Measurements from ENCODE around the gene EPHB2.
A peak's percentile ranks its signal among the peaks of the same experiment; 100 is the strongest.

Gene EPHB2

DNA sequence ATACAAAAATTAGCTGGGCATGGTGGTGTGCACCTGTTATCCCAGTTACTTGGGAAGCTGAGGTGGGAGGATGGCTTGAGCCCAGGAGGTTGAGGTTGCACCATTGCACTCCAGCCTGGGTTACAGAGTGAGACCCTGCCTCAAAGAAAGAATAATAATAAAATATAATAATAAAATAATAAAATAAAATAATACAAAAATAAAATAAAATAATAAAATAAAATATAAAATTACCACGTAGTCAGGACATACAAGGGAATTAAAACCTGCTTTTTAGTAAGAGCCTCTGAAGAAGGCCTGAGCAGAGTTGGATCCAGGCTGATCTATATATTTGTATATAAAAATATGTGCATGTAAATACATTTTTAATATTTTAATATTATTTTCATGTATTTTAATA is 41.7 kb downstream of the EPHB2 start:
- no peak for DNase-seq (ENCODE audit: low read depth)

DNA sequence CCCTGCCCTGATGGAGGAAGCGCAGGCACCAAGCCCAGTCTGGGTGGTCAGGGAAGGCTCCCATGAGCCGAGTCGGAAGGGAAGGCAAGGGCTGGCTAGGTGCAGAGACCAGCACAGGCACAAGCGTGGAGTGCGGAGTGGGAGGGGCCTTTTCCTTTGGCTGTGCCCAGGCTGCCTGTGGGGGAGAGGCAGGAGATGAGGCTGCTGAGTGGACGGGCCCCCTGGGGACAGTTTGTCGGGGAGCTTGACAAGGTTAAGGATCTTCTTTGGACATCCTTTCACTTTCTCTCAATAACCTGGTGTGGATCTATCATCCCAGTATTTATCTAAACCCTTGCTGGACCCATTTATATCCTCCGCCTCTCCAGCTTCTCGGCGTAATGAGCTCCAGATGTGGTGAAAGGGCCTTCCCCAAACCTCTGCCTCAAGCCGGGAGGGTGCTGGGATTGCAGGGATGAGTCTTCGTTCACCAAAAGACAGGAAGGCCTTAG is 42.9 kb downstream of the EPHB2 start:
- peak; percentile 70 for DNase-seq (ENCODE audit: low read depth)

DNA sequence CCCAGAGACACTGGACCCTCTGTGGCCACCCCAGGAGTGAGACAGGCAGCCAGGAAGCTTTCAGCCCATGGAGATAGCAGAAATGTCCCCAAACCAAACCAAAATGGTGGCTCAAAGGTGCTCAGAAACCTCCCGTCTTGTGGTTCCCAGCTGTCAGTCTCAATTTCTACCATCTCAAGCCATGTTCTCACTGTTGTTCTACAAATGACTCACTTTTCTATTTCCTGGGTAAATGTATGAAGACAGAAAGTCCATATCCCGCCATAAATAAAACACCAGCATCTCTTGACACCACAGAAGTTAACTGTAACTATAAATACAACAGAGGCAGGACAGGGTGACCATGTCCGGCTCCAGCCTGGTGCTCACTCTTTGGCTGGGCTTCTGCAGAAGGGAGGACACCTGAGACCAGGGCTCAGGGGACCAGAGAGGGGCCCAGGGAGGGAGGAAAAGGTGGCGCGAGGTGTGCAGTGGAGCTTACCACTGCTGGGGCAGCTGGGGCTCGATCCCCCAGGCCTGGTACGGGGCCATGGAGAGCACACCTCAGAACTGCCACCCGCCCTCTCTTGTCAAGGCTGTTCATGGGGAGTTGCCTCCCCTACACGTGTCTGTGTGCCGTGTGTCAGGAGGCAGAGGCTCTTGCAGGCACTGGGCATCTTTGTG is 43.6 kb downstream of the EPHB2 start:
- no peak for DNase-seq (ENCODE audit: low read depth)

DNA sequence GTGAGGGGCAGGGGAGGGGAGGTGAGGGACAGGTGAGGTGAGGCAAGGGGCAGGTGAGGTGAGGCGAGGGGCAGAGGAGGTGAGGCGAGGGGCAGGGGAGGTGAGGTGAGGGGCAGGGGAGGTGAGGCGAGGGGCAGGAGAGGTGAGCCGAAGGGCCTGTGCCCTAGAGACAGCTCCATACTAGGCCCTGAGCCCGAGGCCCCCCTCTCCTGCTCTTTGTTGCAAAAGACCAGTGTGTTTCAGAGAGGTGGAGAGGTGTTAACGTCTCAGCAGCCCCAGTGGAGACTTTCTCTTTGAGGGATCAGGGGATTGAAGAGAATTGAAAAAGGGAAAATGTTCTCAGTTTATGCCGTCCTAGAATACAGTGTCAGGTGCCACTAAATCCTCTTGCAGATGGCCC is 44.2 kb downstream of the EPHB2 start:
- no peak for DNase-seq (ENCODE audit: low read depth)

DNA sequence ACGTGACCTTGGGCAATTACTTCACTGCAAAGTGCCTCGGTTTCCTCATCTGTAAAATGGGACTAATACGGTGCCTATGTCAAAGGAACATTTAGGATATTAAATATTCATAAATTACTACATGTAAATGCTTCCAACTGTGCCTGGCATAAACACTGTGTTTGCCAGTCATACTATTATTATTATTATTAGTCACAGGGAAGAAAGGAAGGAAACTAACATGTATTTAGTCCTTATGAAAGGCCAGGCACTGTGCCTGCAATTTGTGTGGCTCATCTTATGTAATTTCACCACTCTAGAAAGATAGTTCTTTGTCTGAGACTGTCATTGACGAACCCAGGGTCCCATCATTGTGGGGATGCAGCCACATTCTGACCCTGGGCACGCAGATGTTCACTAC is 45.0 kb downstream of the EPHB2 start:
- DNase-seq (ENCODE audit: low read depth): no peak

DNA sequence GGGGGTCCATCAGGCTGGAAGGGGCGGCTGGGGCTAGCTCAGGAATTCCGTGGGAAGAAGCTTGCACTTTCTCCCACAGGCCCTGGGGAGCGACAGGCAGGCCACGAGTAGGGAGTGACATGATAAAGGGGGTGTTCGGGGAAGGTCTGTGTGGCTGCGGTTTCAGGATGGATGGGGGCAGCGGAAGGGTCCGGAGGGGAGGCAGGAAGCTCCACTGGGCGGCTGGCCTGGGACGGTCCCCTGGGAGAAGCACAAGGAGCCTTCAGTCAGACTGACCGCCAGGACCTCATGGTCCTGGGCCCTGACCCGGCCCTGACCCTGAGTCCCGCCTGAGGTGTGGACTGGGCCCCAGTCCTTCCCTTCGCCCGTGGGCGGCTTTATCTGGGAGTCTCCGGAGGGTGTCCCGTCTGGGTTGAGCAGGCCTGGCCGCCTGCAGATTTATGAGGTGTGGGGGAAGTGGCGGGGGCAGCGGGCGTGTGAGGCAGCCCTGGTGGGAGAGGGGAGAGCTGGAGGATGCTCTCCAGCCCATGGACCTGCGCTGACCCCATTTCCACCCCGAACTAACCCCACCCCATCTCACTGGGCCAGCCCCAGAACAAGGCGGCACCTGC is 45.6 kb downstream of the EPHB2 start:
- DNase-seq (ENCODE audit: low read depth): no peak

DNA sequence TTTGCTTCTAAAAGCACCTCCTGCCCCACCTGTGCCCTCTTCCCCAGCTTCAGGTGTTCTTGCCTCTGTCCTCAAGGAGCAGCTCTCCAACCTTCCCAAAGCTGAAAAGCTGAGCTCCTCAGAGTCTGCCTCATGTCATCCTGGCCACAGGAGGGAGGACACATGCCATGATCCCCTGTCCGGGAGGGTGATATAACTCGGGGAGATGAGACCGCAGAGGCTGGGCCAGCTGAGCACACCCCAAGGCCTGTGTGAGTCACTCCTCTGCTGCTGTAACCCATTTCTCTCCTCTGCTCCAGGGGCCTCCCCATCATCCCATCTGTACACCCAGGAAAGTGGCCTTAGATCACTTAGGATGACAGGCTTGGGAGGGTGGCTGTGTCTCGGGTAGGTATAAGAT is 49.8 kb downstream of the EPHB2 start:
- DNase-seq (ENCODE audit: low read depth): no peak

DNA sequence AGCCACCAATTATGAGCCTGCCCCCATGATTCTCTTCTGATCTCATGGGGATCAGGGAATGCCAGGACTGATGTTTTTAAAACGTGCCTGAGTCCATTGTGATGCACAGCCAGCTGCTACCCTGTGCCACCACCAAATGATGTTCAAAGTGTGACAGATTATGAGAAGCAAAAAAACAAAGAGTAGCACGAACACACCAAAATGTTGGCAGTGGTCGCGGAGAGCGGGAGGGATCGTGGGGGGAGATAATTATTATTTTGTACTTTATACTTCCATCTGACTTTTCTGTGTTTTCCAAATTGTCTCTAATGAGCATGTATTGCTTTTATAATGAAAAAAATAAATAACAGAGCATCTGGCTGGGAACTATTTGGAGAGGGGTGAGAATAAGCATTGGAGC is 50.5 kb downstream of the EPHB2 start:
- DNase-seq (ENCODE audit: low read depth): no peak

DNA sequence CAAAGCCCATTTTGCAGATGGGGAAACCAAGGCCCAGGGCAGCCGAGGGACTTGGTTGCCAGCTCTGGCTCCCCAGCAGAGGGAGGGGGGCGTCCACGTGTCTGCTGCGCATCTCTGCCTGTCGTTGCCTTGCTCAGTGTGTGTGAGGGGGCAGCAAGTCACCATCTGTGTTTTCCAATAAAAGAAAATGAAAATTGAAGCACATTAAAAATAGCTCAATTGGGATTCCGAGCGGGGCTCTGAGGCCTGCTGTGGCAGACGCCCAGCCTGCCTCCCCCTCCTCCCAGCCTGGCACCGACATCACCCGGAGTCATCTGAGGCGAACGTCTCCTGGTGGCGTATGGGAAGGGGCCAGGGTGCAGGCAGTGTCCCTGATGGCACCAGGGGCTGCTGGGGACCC is 51.2 kb downstream of the EPHB2 start:
- no peak for DNase-seq (ENCODE audit: low read depth)

DNA sequence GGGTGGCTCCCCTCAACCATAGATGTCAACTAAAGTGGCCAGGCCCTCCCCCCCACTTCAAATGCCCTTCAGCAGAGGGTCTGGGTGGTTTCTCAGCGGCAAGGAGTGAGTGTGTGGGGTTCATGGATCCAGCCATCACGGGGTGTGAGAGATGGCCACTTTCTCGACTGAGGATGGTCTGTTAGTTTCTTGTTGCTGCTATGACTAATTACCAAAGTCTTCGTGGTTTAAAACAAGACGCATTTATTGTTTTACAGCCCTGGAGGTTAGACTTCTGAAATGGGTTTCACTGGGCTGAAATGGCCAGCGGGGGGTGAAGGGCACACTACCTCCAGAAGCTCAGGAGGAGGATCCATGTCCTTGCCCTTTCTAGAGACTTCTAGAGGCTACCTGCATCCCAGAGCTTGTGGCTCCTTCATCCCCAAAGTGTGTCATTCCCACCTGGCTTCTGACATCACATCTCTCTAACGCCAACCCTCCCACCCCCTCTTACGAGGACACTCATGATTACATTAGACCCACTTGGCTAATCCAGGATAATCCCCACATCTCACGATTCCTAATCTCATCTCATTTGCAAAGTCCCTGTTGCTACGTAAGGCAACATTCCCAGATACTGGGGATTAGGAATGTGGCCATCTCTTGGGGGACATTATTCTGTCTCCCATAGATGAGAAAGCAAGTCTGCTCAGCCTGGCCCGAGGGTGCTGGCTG is 53.0 kb downstream of the EPHB2 start:
- no peak for DNase-seq (ENCODE audit: low read depth)

DNA sequence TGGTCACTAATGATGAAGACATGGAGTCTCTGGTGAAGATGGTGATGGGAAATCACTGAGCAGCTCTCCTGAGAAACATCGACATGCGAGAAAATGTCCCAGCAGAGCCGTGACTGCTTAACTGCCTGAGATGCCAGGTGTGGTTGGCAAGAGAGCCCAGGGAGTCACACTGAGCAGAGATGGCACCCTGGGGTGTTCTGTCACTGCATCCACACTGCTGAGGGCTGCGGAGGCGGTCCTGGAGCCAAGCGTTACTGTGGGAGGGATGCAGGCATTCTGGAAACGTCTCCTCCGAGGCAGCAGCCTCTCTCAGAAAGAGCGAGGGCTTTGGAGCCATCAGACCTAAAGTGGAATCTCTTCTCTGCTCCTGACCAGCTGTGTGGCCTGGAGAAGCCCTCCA is 57.2 kb downstream of the EPHB2 start:
- DNase-seq (ENCODE audit: low read depth): no peak

DNA sequence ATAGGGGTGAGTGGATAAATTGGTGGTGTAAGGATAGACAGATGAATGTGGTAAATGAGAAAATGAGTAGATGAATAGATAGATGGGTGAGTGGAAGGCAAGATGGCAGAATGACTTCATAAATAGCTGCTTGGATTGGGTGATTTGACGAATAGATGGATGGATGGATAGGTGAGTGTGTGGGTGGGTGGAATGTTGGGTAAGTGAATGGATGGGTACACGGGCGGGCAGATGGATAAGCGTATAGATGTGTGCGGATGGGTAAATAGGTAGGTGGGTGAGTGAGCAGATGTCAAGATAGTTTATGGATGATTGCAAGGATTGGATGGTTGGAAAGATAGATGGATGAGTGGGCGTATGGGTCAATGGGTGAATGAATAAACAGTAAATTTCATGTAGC is 59.3 kb downstream of the EPHB2 start:
- no peak for DNase-seq (ENCODE audit: low read depth)

DNA sequence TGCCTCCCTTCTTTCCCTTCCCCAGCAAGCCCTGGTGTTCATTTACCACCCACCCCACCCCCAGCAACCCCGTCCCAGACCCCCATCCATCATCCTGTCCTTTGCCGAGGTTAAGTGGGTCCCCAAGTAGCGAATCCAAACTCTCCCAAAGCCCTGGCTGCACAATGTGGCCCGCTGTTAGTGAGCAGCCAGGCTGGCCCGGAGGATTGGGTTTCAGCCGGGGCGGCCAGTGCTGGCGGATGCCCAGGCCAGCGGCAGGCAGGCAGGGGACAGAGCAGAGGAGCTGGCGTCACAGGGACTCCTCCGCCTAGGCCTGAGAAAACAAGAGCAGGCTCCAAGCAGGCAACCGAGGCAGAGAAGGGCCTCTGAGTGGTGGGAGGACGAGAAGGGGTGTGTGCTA is 61.4 kb downstream of the EPHB2 start:
- no peak for DNase-seq (ENCODE audit: low read depth)

DNA sequence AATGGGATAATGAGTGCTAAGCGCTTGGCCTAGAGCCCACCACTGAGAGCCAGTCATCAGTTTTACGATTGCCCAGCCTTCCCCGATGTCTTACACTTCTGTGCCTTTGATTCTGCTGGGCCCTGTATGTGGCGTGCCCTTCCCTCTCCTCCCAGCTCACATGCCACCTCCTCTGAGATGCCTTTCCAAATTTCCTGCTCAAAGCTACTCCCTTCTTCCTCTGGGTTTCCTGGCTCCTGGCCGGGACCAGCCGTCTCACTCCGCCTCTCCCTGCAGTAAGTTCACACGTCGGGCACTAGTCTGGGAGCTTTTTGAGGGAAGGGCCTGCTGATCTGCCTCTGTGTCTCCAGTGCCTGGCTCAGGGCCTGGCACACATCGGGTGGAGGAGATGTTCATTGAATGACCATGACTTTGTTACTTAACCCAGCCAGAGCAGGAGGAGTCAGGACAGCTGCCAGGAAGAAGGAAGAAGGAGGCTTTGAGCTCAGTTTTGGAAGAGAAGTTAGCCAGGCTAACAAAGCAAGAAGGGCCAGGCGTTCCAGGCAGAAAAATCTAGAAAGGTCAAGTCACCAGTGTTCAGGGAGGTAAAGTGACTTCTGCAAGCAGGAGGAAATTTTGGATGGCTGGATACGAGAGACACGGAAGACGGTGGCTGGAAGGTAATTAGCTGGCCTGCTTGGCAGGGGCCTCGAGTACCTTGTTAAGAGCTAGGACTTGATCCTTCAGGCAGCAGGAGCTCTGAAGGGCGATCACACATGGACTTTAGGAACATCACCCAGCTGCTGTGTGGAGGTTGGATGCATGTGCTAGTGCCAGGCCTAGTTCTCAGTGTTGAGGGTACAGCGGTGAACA is 63.6 kb downstream of the EPHB2 start:
- DNase-seq (ENCODE audit: low read depth): peak; percentile 49

DNA sequence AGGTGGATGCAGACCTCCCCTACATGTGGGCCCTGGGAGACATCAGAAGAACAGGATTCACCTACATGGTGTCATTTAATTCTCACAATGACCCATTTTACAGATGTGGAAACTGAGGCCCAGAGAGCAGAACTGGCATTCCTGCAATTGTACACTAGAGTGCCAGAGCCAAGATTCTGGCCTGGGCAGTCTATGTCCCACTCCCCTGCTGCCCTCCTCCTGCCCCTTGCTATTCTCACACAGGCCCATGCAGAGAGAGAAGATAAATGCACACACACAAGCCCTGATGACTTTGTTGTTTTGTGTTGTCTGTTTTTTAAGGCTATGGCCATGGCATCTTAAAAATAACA is 64.2 kb downstream of the EPHB2 start:
- no peak for DNase-seq (ENCODE audit: low read depth)

DNA sequence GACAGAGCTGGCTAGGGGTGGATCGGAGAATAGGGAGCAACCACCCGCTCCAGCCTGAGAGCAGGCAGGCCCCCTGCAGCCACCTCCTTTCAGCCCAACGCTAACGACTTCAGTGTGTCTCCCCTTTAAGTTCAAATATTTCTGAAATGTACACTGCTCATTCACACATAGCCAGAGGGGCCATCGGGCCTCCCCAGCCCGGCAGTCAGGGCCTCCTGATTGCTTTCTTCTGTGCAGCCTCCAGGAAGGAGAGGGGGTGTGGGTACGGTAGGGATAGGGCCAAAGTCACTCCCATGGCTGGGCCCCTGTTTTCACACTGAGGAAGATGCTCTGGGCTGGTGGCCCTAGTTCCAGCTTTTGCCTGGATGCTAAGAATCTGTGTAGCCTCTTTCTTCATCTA is 64.8 kb downstream of the EPHB2 start:
- DNase-seq (ENCODE audit: low read depth): no peak

DNA sequence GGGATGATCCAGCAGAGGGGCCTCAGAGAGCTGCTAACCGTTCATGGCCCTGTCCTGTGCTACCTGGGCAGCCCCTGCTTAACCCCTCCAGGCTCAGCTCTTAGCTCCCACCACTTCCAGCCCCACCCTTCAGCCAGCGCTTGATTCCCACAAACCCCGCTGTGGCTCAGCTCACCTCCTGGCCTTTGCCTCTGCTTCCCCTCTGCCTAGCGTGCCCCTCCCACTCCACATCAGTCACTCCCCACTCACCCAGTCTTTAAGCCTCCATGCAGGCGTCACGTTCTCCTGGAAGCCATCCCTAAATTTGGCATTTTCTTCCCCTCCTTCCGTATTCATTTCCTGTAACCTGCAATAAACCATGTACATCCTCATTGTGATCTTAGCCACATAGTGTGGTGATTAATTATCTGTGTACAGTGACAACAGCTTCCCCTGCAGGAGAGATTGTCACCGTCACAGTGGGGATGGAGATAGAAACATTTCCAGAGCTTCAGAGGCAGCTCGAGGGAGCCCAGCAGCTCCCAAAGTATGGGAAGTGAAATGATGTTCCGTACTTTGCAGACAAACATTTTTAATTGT is 65.5 kb downstream of the EPHB2 start:
- DNase-seq (ENCODE audit: low read depth): no peak

DNA sequence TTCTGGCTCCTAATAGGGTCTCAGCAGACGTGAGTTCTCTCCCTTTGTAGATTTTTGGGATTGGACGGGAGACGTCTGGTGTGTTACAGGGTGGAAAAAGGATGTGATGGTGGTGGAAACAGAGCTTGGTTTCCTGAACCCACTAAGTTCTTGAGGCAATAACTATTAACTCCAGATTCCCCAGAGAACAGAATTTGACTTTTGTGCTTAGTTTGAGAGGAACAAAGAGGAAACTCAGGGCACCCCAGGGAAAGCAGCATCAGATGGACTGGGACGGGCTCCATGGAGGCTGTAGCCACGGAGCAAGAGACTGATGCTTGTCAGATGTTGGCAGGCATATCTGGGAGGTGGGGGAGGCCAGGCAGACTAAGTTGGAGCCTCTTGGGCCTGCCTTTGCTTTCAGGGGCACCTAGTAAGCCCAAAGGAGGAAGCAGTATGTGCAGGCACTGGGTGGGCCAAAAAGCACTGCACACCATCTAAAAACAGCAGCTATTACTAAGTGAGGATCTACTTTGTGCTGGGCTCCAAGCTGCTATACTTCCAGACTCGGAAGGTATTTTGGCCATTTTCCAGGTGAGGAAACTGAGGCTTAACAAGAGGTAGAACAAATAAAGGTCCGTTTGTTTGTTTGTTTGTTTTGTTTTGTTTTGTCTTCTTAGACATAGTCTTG is 66.9 kb downstream of the EPHB2 start:
- DNase-seq (ENCODE audit: low read depth): no peak

DNA sequence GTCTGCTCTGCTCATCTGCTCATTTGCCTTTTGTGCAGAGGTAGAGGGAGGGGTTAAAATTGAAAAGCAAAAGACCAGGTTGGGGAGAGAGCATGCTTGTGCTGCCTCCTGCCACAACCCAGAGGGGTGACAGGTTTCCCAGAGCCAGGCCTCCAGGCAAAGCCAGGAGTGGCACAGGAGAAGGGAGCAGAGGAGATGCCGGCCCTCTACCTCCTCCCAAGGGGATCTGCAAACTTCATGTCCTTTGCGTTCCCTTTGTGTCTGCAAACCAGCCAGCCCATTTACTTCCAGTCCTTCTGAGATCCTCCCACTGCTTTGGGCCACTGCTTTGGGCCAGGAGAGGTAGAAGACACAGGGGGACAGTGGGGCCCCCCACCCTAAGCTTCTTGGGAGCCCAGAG is 67.8 kb downstream of the EPHB2 start:
- DNase-seq (ENCODE audit: low read depth): no peak

DNA sequence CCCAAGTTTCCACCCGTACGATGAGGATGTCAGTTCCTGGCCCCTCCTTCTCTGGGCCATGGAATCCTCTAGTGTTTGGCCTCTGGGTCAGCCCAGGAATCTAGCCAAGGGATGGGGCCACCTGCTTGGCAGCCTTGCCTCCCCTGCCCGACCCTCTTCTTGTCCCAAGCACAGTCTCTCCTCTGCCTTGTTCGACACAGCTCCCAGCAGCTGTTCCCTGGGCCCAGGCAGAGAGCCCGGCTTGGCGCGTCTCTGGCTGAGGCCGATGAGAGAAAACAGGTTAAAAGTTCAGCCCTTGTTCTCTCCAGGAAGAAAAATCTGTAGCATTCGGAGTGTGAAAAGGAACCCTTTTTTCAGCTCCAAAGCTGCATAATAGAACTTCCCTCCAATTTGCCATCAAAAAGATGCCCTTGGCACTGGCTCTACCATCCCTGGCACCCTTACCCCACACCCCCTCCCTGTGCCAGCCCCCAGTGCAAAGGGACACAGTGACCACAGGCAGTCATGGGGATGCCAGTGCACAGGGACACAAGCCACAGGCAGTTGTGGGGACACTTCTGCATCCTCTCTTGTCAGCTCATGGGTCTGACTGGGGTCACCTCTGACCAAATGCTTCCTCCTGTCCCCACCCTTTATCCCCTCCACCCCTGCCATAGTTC is 68.4 kb downstream of the EPHB2 start:
- DNase-seq (ENCODE audit: low read depth): no peak

DNA sequence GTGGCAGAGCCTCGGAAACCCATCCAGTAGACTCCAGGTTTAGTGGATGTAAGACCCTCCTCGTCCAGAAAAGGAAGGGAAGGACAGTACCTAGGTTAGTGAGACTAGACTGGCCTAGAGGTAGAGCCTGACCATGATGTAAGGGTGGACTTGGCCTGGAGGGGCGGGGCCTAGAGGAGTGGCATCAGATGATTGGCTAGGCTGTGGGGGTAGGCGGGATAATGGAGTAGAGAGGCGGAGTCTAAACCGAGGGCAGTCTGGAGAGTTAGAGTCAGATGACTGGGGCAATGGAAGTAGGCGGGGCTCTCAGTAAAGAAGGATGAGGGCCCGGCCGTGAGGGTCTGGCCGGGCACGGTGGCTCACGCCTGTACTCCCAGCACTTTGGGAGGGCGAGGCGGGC is 70.1 kb downstream of the EPHB2 start:
- DNase-seq (ENCODE audit: low read depth): no peak
